Pancreas (tissue), 10 donors: ENCODE data around the gene EFHD1. TPM values are rescaled to one million over a fixed set of nuclear protein-coding genes. Genes with fewer than 3 reads are reported as not detected.

Experiments used
- ATAC-seq, 4 donors: fragments of 200-7000 bp; cut with Tn5 transposase; one replicate each; pipeline versions ENCODE4 v1.8.0 to v1.9.1; 2020; ENCODE audit warnings: mild to moderate bottlenecking in 4 of 4, moderate library complexity in 4 of 4
- DNase-seq, 6 donors: peaks; one replicate each; pipeline ENCODE4 v3.0.0-alpha.2; 2020
- FAIRE-seq: peaks from 2 replicates; lab custom pipeline; 2012; peaks lifted over from hg19 to GRCh38; lab: Jason Lieb, UNC
- H3K27ac ChIP-seq, 4 donors: fragments of 200-600 bp; sonication (generic); 1 replicate in 3 of 4; 2 replicates in 1 of 4; pipeline versions ENCODE4 v1.5.0 to v1.8.0; 2020
- H3K27me3 ChIP-seq, 4 donors: fragments of 200-600 bp; one replicate each; pipeline ENCODE4 v1.8.0; 2021
- H3K36me3 ChIP-seq, 3 donors: fragments of 200-600 bp; sonication (generic) in 1 of 3; one replicate each; pipeline versions ENCODE4 v1.5.0 to v1.8.0; 2020 to 2021
- H3K4me1 ChIP-seq, 3 donors: fragments of 200-600 bp; one replicate each; pipeline ENCODE4 v1.8.0; 2021
- H3K4me3 ChIP-seq, 4 donors: fragments of 200-600 bp; sonication (generic) in 2 of 4; one replicate each; pipeline versions ENCODE4 v1.5.0 to v1.8.0; 2020 to 2021
- H3K9me3 ChIP-seq, 4 donors: fragments of 200-600 bp; one replicate each; pipeline ENCODE4 v1.8.0; 2021
- WGBS, 2 donors: extraction: QIAGEN DNeasy Blood & Tissue Kit; methylation state at CpG; one replicate each; pipeline ENCODE4 v1.1.7; 2013; 5-methylcytosine and 5-hydroxymethylcytosine counted together
- intact Hi-C, 3 donors: fragments of 100-400 bp; cut with DNase I; formaldehyde crosslinking; loops; one replicate each; pipeline versions ENCODE4 v1.11.1 to v1.14.2; 2022
- polyA plus RNA-seq, 2 donors: library from polyadenylated mRNA; stranded (reverse); fragments of 200-250 nt; gene quantifications; one replicate each; pipeline ENCODE4 v1.2.3, GENCODE V29; 2013
- total RNA-seq, 6 donors: library from RNA; stranded (reverse); fragmentation: NEBNext Ultra II Directional in 4 of 6; extraction: Animal tissue kit (Norgen Biotek cat#: 25700) in 4 of 6; gene quantifications; one replicate each; pipeline versions ENCODE4 v1.2.1 to v1.2.4, GENCODE V29; 2021 to 2023
- TF ChIP-seq, protein P1 (sequence below), 4 donors: fragments of 200-600 bp; sonication (generic) in 3 of 4; IDR thresholded peaks; one replicate each; pipeline versions ENCODE4 v1.5.0 to v1.8.0; 2021; ENCODE audit warnings: antibody characterized with exemption in 4 of 4
- donor health status: healthy with polysubstance abuse.
- donor health status: DM: no; HTN: no; CAD: no; lungs with moderate emphysema.
- donor health status: DM: no; HTN: no; CAD: no.
- donor health status: control.
- donor health status: control.
- donor health status: Bipolar disorder and iron deficiency.
- donor health status: DM: yes; HTN: yes; CAD: no.
- donor health status: DM: no; HTN: no; CAD: no.
- donor health status: DM: no; HTN: no; CAD: no.
- donor health status: DM: yes; HTN: yes; CAD: no.

EFHD1 gene
- total and polyA plus RNA-seq, 8 donors = 0.31 to 4.8 (median 1.3) TPM

- no peaks in the 10 kb centered on the region for H3K27me3 ChIP-seq
- no peak for ATAC-seq
- TF ChIP-seq, protein P1, sequence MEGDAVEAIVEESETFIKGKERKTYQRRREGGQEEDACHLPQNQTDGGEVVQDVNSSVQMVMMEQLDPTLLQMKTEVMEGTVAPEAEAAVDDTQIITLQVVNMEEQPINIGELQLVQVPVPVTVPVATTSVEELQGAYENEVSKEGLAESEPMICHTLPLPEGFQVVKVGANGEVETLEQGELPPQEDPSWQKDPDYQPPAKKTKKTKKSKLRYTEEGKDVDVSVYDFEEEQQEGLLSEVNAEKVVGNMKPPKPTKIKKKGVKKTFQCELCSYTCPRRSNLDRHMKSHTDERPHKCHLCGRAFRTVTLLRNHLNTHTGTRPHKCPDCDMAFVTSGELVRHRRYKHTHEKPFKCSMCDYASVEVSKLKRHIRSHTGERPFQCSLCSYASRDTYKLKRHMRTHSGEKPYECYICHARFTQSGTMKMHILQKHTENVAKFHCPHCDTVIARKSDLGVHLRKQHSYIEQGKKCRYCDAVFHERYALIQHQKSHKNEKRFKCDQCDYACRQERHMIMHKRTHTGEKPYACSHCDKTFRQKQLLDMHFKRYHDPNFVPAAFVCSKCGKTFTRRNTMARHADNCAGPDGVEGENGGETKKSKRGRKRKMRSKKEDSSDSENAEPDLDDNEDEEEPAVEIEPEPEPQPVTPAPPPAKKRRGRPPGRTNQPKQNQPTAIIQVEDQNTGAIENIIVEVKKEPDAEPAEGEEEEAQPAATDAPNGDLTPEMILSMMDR (IDR thresholded peaks at IDR 0.05) = no peak
- no peak overlapping the region for H3K4me3 ChIP-seq
- intact Hi-C loops = no loop called here
- DNase-seq = no peak
- no peak for FAIRE-seq
- H3K36me3 ChIP-seq = no peaks in the 10 kb centered on the region
- 74 to 79% methylated on average over 10 of the region's 10 CpGs for WGBS, 2 donors
- H3K9me3 ChIP-seq = no peaks in the 10 kb centered on the region
- no peaks in the 10 kb centered on the region for H3K4me1 ChIP-seq
- no peak overlapping the region for H3K27ac ChIP-seq
Measured at GRCh38 chr2:232623768-232624765, 9.3 kb upstream of the EFHD1 start.

- FAIRE-seq = no peak
Measured at GRCh38 chr2:232626584-232626983, 6.8 kb upstream of the EFHD1 start.

DNA sequence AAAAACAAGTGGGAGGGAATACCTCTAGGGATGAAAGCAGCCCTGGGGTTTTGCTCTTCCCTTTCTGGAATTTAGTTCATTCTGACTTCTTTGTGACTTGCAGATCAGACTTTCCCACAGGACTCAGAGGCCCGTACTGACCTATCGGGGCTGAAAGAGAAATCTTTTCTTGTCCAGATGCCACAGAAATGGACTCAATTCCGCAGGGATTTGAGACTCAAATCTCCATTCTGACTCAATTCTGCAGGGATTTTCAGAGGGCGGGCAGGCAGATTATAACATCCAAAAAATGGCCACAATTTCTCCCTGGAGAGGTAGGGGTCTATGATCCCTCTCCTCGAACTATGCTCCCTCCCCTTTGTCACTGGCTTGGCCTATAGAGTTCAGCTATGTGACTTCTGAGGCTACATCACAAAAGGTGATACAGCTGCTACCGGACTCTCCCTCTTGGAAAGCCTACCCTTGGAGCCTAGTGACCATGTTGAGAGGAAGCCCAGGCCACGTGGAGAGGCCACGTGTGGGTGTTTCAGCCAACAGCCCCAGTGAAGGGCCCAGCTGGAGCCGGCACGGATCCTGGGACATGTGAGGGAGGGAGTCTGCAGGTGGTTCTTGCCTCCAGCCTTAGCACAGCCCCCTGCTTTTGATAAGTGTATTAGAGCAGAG is 4.8 kb upstream of the EFHD1 start:
- intact Hi-C loops = no loop called here
- WGBS, 2 donors = 82 to 91% methylated on average over 10 of the region's 10 CpGs
- H3K36me3 ChIP-seq = no peaks in the 10 kb centered on the region
- FAIRE-seq (no peak), DNase-seq (no peak), ATAC-seq (no peak)
- H3K27ac ChIP-seq = no peak overlapping the region
- TF ChIP-seq, protein P1 (IDR thresholded peaks at IDR 0.05) = no peak
- no peak overlapping the region for H3K4me3 ChIP-seq
- peaks cover 0 to 15% (median 5%) of the 10 kb centered on the region in 4 donors for H3K27me3 ChIP-seq
- H3K9me3 ChIP-seq = no peaks in the 10 kb centered on the region
- no peaks in the 10 kb centered on the region for H3K4me1 ChIP-seq

More at GRCh38 chr2:232626584-232626983, 6.8 kb upstream of the EFHD1 start:
- Histone ChIP-seq H3K9me3 (no peaks in the 10 kb centered on the region), H3K4me3 (no peak overlapping the region), H3K27ac (no peak overlapping the region), H3K4me1 (no peaks in the 10 kb centered on the region), H3K36me3 (no peaks in the 10 kb centered on the region), H3K27me3 (peaks cover 0 to 8% (median 0%) of the 10 kb centered on the region in 4 donors)
- intact Hi-C loops = no loop called here
- 46 to 83% methylated on average over 1 of the region's 1 CpG for WGBS, 2 donors
- TF ChIP-seq, protein P1 (IDR thresholded peaks at IDR 0.05) = no peak
- DNase-seq (no peak), ATAC-seq (no peak)

DNA sequence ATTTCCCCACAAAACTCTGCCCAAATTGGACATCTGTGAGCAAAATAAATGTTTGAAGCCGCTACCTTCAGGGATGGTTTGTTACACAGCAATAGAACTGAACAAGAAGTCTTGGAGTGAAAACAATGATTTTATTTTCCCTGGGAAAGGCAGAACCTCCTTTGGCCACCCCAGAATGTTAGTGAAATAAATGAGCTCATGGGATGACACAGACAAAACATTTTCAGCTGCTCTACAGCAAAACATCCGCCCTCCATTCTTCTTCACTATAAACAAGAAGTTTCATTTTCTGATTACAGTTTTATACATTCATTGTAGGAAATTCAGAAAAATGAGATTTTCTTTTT is 4.3 kb upstream of the EFHD1 start:
- no peak for FAIRE-seq
- no peak for ATAC-seq
- DNase-seq = no peak
- Histone ChIP-seq H3K4me1 (peaks cover 0 to 4% (median 0%) of the 10 kb centered on the region in 3 donors), H3K27ac (no peak overlapping the region), H3K36me3 (no peaks in the 10 kb centered on the region), H3K27me3 (peaks cover 0 to 15% (median 5%) of the 10 kb centered on the region in 4 donors), H3K4me3 (no peak overlapping the region), H3K9me3 (no peaks in the 10 kb centered on the region)
- 87 to 93% methylated on average over 2 of the region's 2 CpGs for WGBS, 2 donors
- TF ChIP-seq, protein P1 (IDR thresholded peaks at IDR 0.05) = no peak
- intact Hi-C loops = no loop called here
